ENCODE measurements around the gene KDM2A.

KDM2A gene

GRCh38 chr11:67303835-67304411, 184.9 kb downstream of the KDM2A start:
- H3K4me3 ChIP-seq (ENCODE audit: low read depth, low read length), result peak overlapping the region; percentile 90
- no peaks in the 10 kb centered on the region for H3K9me3 ChIP-seq (ENCODE audit: severe bottlenecking)
- no peaks in the 10 kb centered on the region for H3K27me3 ChIP-seq (ENCODE audit: insufficient read depth, low read depth, severe bottlenecking)
- peak; percentile 45 for DNase-seq
- H3K36me3 ChIP-seq, result peaks cover 24% of the 10 kb centered on the region
- peak overlapping the region; percentile 89 for H3K27ac ChIP-seq
- TF ChIP-seq CTCF (IDR thresholded peaks at IDR 0.05; ENCODE audit: low read depth, low read length), result no peak

GRCh38 chr11:67304511-67305113, 185.5 kb downstream of the KDM2A start:
- Histone ChIP-seq H3K27me3 (ENCODE audit: insufficient read depth, low read depth, severe bottlenecking) (no peaks in the 10 kb centered on the region), H3K4me3 (ENCODE audit: low read depth, low read length) (peak overlapping the region; percentile 90), H3K9me3 (ENCODE audit: severe bottlenecking) (no peaks in the 10 kb centered on the region), H3K27ac (no peak overlapping the region), H3K36me3 (peaks cover 24% of the 10 kb centered on the region)
- TF ChIP-seq CTCF (IDR thresholded peaks at IDR 0.05; ENCODE audit: low read depth, low read length), result no peak
- DNase-seq, result peak; percentile 6

DNA sequence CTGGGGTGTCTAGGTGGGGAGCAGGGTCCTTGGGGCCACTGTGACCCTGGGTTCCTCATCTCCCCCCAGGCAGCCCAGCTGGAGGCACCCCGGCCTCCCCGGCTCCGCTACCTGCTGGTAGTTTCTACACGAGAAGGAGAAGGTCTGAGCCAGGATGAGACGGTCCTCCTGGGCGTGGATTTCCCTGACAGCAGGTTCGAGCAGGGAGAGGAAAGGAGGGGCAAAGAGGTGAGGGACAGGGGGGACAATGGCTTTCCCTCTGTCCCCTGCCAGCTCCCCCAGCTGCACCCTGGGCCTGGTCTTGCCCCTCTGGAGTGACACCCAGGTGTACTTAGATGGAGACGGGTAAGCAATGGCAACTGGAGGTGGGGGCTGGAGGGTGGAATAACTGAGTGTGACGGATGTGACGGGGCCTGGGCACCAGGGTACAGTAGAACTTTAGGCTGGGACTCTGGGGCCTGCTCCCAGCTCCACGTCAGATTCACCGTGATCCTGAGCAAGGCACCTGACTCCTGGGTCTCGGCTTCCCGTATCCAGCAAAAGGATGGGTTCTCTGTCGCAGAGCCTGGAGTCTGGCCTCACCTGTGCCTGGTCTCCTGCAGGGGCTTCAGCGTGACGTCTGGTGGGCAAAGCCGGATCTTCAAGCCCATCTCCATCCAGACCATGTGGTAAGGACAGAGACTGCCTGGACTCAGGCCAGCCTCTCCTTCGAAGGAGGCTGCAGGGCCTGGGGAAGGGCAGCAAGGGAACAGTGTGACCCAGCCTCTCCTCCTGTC, 187.9 kb downstream of the KDM2A start:
- DNase-seq, result no peak
- Histone ChIP-seq H3K27me3 (ENCODE audit: insufficient read depth, low read depth, severe bottlenecking) (no peaks in the 10 kb centered on the region), H3K36me3 (peaks cover 9% of the 10 kb centered on the region), H3K9me3 (ENCODE audit: severe bottlenecking) (no peaks in the 10 kb centered on the region), H3K4me3 (ENCODE audit: low read depth, low read length) (no peak overlapping the region), H3K27ac (no peak overlapping the region)
- TF ChIP-seq CTCF (IDR thresholded peaks at IDR 0.05; ENCODE audit: low read depth, low read length), result no peak

DNA sequence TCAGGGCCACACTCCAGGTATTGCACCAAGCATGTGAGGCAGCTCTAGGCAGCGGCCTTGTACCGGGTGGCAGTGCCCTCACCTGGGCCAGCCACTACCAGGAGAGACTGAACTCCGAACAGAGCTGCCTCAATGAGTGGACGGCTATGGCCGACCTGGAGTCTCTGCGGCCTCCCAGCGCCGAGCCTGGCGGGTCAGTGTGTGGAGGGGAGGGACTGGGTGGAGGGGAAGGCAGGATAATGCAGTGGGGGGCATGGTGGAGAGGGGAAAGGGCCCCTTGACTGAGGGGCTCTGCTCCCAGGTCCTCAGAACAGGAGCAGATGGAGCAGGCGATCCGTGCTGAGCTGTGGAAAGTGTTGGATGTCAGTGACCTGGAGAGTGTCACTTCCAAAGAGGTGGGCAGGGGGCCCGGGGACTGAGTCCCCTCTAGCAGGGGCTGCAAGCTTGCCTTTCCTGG, 188.5 kb downstream of the KDM2A start:
- DNase-seq, result no peak
- Histone ChIP-seq H3K9me3 (ENCODE audit: severe bottlenecking) (no peaks in the 10 kb centered on the region), H3K4me3 (ENCODE audit: low read depth, low read length) (no peak overlapping the region), H3K27ac (no peak overlapping the region), H3K36me3 (peaks cover 9% of the 10 kb centered on the region), H3K27me3 (ENCODE audit: insufficient read depth, low read depth, severe bottlenecking) (no peaks in the 10 kb centered on the region)
- no peak for TF ChIP-seq CTCF (IDR thresholded peaks at IDR 0.05; ENCODE audit: low read depth, low read length)

Data from WERI-Rb-1 (cell line).